Mesendoderm (in vitro differentiated cells): Measurements from ENCODE around the gene OR10C1.

Experiments used
- DNase-seq: peaks from one replicate; pipeline ENCODE4 v3.0.0; 2013
- H2AK5ac ChIP-seq: 2 replicates; pipeline ENCODE4 v1.6.1; 2013; ENCODE audit warnings: low read length, inconsistent platforms
- H2BK120ac ChIP-seq: 2 replicates; pipeline ENCODE4 v1.6.1; 2013; ENCODE audit warnings: low read depth, mild to moderate bottlenecking, low read length, moderate library complexity, mixed read lengths
- H2BK15ac ChIP-seq: replicated peaks from 2 replicates; pipeline ENCODE4 v1.6.1; 2013; ENCODE audit warnings: low read depth, mild to moderate bottlenecking, moderate library complexity
- H2BK5ac ChIP-seq: 2 replicates; pipeline ENCODE4 v1.6.1; 2013; ENCODE audit warnings: low read length, inconsistent platforms
- H3K18ac ChIP-seq: 2 replicates; pipeline ENCODE4 v1.6.1; 2013; ENCODE audit warnings: mild to moderate bottlenecking, low read length, mixed read lengths
- H3K23ac ChIP-seq: one replicate; pipeline ENCODE4 v1.6.1; 2013; ENCODE audit warnings: low read length
- H3K27ac ChIP-seq: 2 replicates; pipeline ENCODE4 v1.5.1; 2013; ENCODE audit warnings: low read depth, mild to moderate bottlenecking, inconsistent platforms, low read length, moderate library complexity
- H3K27me3 ChIP-seq: 2 replicates; pipeline ENCODE4 v1.6.1; 2013; ENCODE audit warnings: low read length, control low read depth, mild to moderate bottlenecking, inconsistent platforms; ENCODE audit not compliant: insufficient read depth, poor library complexity
- H3K36me3 ChIP-seq: 2 replicates; pipeline ENCODE4 v1.6.1; 2013; ENCODE audit warnings: low read length, inconsistent platforms; ENCODE audit not compliant: control insufficient read depth, insufficient read depth
- H3K4ac ChIP-seq: one replicate; pipeline ENCODE4 v1.6.1; 2013; ENCODE audit warnings: low read depth, mild to moderate bottlenecking, low read length, moderate library complexity
- H3K4me1 ChIP-seq: 2 replicates; pipeline ENCODE4 v1.6.1; 2013; ENCODE audit warnings: low read depth, low read length, inconsistent platforms; ENCODE audit not compliant: control insufficient read depth
- H3K4me2 ChIP-seq: 2 replicates; pipeline ENCODE4 v1.6.1; 2013; ENCODE audit warnings: low read length
- H3K4me3 ChIP-seq: 2 replicates; pipeline ENCODE4 v1.5.1; 2013; ENCODE audit warnings: mild to moderate bottlenecking, low read length
- H3K56ac ChIP-seq: one replicate; pipeline ENCODE4 v1.6.1; 2013; ENCODE audit warnings: low read length
- H3K79me1 ChIP-seq: 2 replicates; pipeline ENCODE4 v1.6.1; 2013; ENCODE audit warnings: low read length, inconsistent platforms
- H3K79me2 ChIP-seq: 2 replicates; pipeline ENCODE4 v1.6.1; 2013; ENCODE audit warnings: mild to moderate bottlenecking, low read length; ENCODE audit not compliant: control insufficient read depth, insufficient read depth
- H3K9ac ChIP-seq: 2 replicates; pipeline ENCODE4 v1.6.1; 2013; ENCODE audit warnings: low read length, inconsistent platforms
- H4K5ac ChIP-seq: one replicate; pipeline ENCODE4 v1.6.1; 2013; ENCODE audit warnings: low read length
- H4K8ac ChIP-seq: one replicate; pipeline ENCODE4 v1.6.1; 2013; ENCODE audit warnings: low read depth, mild to moderate bottlenecking, control low read depth, low read length, moderate library complexity
- WGBS: extraction: QIAGEN DNeasy Blood & Tissue Kit; methylation state at CpG from one replicate; pipeline ENCODE4 v1.1.7; 2013; ENCODE audit warnings: low lambda C conversion rate, missing lambda C conversion rate; ENCODE audit not compliant: insufficient coverage; ENCODE audit errors: extremely low coverage; 5-methylcytosine and 5-hydroxymethylcytosine counted together

Gene OR10C1

GRCh38 chr6:29478740-29479139, 39.6 kb downstream of the OR10C1 start:
- Histone ChIP-seq H3K4ac (no peak overlapping the region), H3K27ac (no peak overlapping the region), H2BK5ac (no peak overlapping the region), H3K27me3 (no peaks in the 10 kb centered on the region), H3K18ac (no peak overlapping the region), H3K9ac (no peak overlapping the region), H4K8ac (no peak overlapping the region), H3K4me1 (no peaks in the 10 kb centered on the region), H2BK120ac (no peak overlapping the region), H2BK15ac (no peak overlapping the region), H3K56ac (no peak overlapping the region), H3K23ac (no peak overlapping the region), H3K4me3 (no peak overlapping the region), H3K4me2 (no peak overlapping the region), H3K79me1 (no peaks in the 10 kb centered on the region), H4K5ac (no peak overlapping the region), H3K36me3 (no peaks in the 10 kb centered on the region), H3K79me2 (no peaks in the 10 kb centered on the region), H2AK5ac (no peak overlapping the region)
- DNase-seq: no peak
- no CpG with 5 or more reads among the region's 5 CpGs for WGBS

DNA sequence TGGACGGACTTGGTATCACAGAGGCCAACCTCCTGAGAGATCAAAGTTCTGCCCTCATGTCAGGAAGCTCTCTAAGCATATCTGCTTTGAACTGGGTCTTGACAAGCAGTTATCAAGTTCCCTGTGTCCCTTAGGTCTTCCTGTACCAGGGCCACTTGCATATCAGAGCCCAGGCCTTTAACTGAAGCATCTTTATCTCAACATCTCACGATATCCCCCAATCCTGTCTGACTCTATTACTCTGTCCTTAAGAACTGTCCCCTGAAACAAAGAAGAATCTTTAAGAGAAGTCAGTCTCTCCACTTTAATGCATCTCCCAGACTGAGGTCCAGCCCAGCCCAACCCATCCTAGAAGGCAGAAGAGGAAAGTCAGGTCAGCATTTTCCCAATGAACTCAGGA, 40.5 kb downstream of the OR10C1 start:
- WGBS: no CpG with 5 or more reads among the region's 2 CpGs
- Histone ChIP-seq H2BK5ac (no peak overlapping the region), H3K79me2 (no peaks in the 10 kb centered on the region), H3K4me1 (no peaks in the 10 kb centered on the region), H3K27ac (no peak overlapping the region), H3K9ac (no peak overlapping the region), H3K23ac (no peak overlapping the region), H4K8ac (no peak overlapping the region), H3K4ac (no peak overlapping the region), H3K27me3 (no peaks in the 10 kb centered on the region), H2BK15ac (no peak overlapping the region), H2BK120ac (no peak overlapping the region), H3K36me3 (no peaks in the 10 kb centered on the region), H2AK5ac (no peak overlapping the region), H3K79me1 (no peaks in the 10 kb centered on the region), H3K18ac (no peak overlapping the region), H3K56ac (no peak overlapping the region), H3K4me3 (no peak overlapping the region), H4K5ac (no peak overlapping the region), H3K4me2 (no peak overlapping the region)
- no peak for DNase-seq

- no peak overlapping the region for H2AK5ac ChIP-seq
- H3K36me3 ChIP-seq: no peaks in the 10 kb centered on the region
- no peaks in the 10 kb centered on the region for H3K4me1 ChIP-seq
- no peak overlapping the region for H3K56ac ChIP-seq
- no peak overlapping the region for H3K4me2 ChIP-seq
- no peak overlapping the region for H3K18ac ChIP-seq
- no peak overlapping the region for H4K8ac ChIP-seq
- no peak for DNase-seq
- H3K27me3 ChIP-seq: no peaks in the 10 kb centered on the region
- H3K9ac ChIP-seq: no peak overlapping the region
- no peaks in the 10 kb centered on the region for H3K79me1 ChIP-seq
- no peak overlapping the region for H2BK15ac ChIP-seq
- H3K23ac ChIP-seq: no peak overlapping the region
- no peak overlapping the region for H2BK5ac ChIP-seq
- no peak overlapping the region for H3K4ac ChIP-seq
- no peak overlapping the region for H3K27ac ChIP-seq
- H4K5ac ChIP-seq: no peak overlapping the region
- no peaks in the 10 kb centered on the region for H3K79me2 ChIP-seq
- H2BK120ac ChIP-seq: no peak overlapping the region
- WGBS: no CpG with 5 or more reads among the region's 3 CpGs
- H3K4me3 ChIP-seq: no peak overlapping the region
Measured at GRCh38 chr6:29483186-29483585, 44.1 kb downstream of the OR10C1 start.

DNA sequence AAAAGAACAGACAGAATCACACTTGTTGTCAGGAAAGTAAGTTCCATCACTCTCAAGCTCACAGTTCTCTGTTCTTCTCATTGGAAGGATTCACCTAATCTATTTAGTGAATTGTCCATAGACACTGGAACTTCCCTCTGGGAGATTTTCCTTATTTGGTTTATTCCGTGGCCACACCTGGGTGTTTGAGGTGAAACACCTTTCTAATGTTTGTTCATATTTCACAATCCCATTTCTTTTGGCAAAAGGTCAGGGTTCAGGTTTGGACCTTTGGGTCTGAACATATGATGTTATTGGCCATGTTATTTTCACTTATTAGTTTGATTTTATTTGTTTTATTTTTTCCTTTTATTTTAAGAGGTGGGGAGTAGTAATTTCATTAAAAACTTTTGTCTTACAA, 44.6 kb downstream of the OR10C1 start:
- H3K79me1 ChIP-seq: no peaks in the 10 kb centered on the region
- H4K5ac ChIP-seq: no peak overlapping the region
- no peak overlapping the region for H3K4me3 ChIP-seq
- H3K18ac ChIP-seq: no peak overlapping the region
- WGBS: no CpG with 5 or more reads among the region's 1 CpG
- H3K36me3 ChIP-seq: no peaks in the 10 kb centered on the region
- H3K27me3 ChIP-seq: no peaks in the 10 kb centered on the region
- H3K4me1 ChIP-seq: no peaks in the 10 kb centered on the region
- H3K4ac ChIP-seq: no peak overlapping the region
- H2BK5ac ChIP-seq: no peak overlapping the region
- no peak overlapping the region for H3K23ac ChIP-seq
- no peak overlapping the region for H2BK120ac ChIP-seq
- no peak overlapping the region for H2AK5ac ChIP-seq
- H3K4me2 ChIP-seq: no peak overlapping the region
- no peak overlapping the region for H4K8ac ChIP-seq
- no peak overlapping the region for H2BK15ac ChIP-seq
- H3K27ac ChIP-seq: no peak overlapping the region
- H3K56ac ChIP-seq: no peak overlapping the region
- no peak for DNase-seq
- no peaks in the 10 kb centered on the region for H3K79me2 ChIP-seq
- H3K9ac ChIP-seq: no peak overlapping the region

- WGBS: no CpG with 5 or more reads among the region's 4 CpGs
- H2BK15ac ChIP-seq: no peak overlapping the region
- H3K23ac ChIP-seq: no peak overlapping the region
- no peak overlapping the region for H2AK5ac ChIP-seq
- no peak overlapping the region for H3K4me2 ChIP-seq
- no peak overlapping the region for H3K4ac ChIP-seq
- no peak overlapping the region for H3K56ac ChIP-seq
- H2BK120ac ChIP-seq: no peak overlapping the region
- H3K79me1 ChIP-seq: no peaks in the 10 kb centered on the region
- no peak overlapping the region for H3K18ac ChIP-seq
- H4K5ac ChIP-seq: no peak overlapping the region
- H3K36me3 ChIP-seq: no peaks in the 10 kb centered on the region
- no peak overlapping the region for H3K27ac ChIP-seq
- no peaks in the 10 kb centered on the region for H3K79me2 ChIP-seq
- H3K9ac ChIP-seq: no peak overlapping the region
- DNase-seq: no peak
- no peak overlapping the region for H4K8ac ChIP-seq
- H3K4me1 ChIP-seq: no peaks in the 10 kb centered on the region
- no peaks in the 10 kb centered on the region for H3K27me3 ChIP-seq
- H3K4me3 ChIP-seq: no peak overlapping the region
- H2BK5ac ChIP-seq: no peak overlapping the region
Measured at GRCh38 chr6:29486577-29486976, 47.5 kb downstream of the OR10C1 start.

- no peaks in the 10 kb centered on the region for H3K4me1 ChIP-seq
- H3K23ac ChIP-seq: no peak overlapping the region
- H3K36me3 ChIP-seq: no peaks in the 10 kb centered on the region
- no peak overlapping the region for H2BK120ac ChIP-seq
- H2BK15ac ChIP-seq: no peak overlapping the region
- no peak overlapping the region for H3K18ac ChIP-seq
- WGBS: no CpG with 5 or more reads among the region's 5 CpGs
- H2BK5ac ChIP-seq: no peak overlapping the region
- no peak overlapping the region for H4K8ac ChIP-seq
- H3K4ac ChIP-seq: no peak overlapping the region
- H3K4me2 ChIP-seq: no peak overlapping the region
- H3K9ac ChIP-seq: no peak overlapping the region
- no peak overlapping the region for H3K56ac ChIP-seq
- H2AK5ac ChIP-seq: no peak overlapping the region
- DNase-seq: no peak
- no peak overlapping the region for H3K27ac ChIP-seq
- H4K5ac ChIP-seq: no peak overlapping the region
- H3K27me3 ChIP-seq: no peaks in the 10 kb centered on the region
- no peak overlapping the region for H3K4me3 ChIP-seq
- H3K79me2 ChIP-seq: no peaks in the 10 kb centered on the region
- H3K79me1 ChIP-seq: no peaks in the 10 kb centered on the region
Measured at GRCh38 chr6:29487131-29487530, 48.0 kb downstream of the OR10C1 start.
